Posterior cingulate gyrus (tissue), 11 donors: ENCODE measurements around the gene CAPN13.
"Not testable (repeated sequence)": the region's sequence is repeated elsewhere in the genome, so short reads cannot be mapped to it uniquely, and the experiment has no call there.

ENCODE experiments used
- DNase-seq, 10 donors: peaks; one replicate each; pipeline versions ENCODE4 v3.0.0 to v3.0.0-alpha.2; 2020 to 2021; ENCODE audit warnings: mixed read lengths in 3 of 10
- intact Hi-C: fragments of 100-400 bp; cut with DNase I; formaldehyde crosslinking; loops from one replicate; pipeline ENCODE4 v1.15.1; 2023

The CAPN13 gene

GRCh38 chr2:30707304-30707903 lies 99.8 kb downstream of the CAPN13 start:
- DNase-seq: no peak
- intact Hi-C loops: loop anchor here (1.0 kb wide), 2 partner anchors 499 to 542 kb away; no protein-coding TSS in a partner anchor

GRCh38 chr2:30706534-30707303 lies 100.5 kb downstream of the CAPN13 start:
- intact Hi-C loops: loop anchor here (1.0 kb wide), 2 partner anchors 498 to 541 kb away; no protein-coding TSS in a partner anchor
- peak in 9 of 10 donors; percentile 28 to 94 (median 73) for DNase-seq

- intact Hi-C loops: no loop called here
- no peak for DNase-seq
Observed at GRCh38 chr2:30705711-30706533, 101.3 kb downstream of the CAPN13 start.

- intact Hi-C loops: no loop called here
- DNase-seq: no peak
Observed at GRCh38 chr2:30705056-30705455, 102.2 kb downstream of the CAPN13 start.

- DNase-seq: no peak
- intact Hi-C loops: no loop called here
Observed at GRCh38 chr2:30704309-30705020, 102.8 kb downstream of the CAPN13 start.

GRCh38 chr2:30702694-30703093 lies 104.6 kb downstream of the CAPN13 start:
- DNase-seq: no peak
- intact Hi-C loops: no loop called here

GRCh38 chr2:30701782-30702181 lies 105.5 kb downstream of the CAPN13 start:
- intact Hi-C loops: no loop called here
- DNase-seq: no peak

- peak in 1 of 10 donors; percentile 22 for DNase-seq
- intact Hi-C loops: not testable (repeated sequence)
Observed at GRCh38 chr2:30697242-30698103, 109.8 kb downstream of the CAPN13 start.

GRCh38 chr2:30695749-30696148 lies 111.5 kb downstream of the CAPN13 start:
- intact Hi-C loops: no loop called here
- DNase-seq: peak in 1 of 10 donors; percentile 22

DNA sequence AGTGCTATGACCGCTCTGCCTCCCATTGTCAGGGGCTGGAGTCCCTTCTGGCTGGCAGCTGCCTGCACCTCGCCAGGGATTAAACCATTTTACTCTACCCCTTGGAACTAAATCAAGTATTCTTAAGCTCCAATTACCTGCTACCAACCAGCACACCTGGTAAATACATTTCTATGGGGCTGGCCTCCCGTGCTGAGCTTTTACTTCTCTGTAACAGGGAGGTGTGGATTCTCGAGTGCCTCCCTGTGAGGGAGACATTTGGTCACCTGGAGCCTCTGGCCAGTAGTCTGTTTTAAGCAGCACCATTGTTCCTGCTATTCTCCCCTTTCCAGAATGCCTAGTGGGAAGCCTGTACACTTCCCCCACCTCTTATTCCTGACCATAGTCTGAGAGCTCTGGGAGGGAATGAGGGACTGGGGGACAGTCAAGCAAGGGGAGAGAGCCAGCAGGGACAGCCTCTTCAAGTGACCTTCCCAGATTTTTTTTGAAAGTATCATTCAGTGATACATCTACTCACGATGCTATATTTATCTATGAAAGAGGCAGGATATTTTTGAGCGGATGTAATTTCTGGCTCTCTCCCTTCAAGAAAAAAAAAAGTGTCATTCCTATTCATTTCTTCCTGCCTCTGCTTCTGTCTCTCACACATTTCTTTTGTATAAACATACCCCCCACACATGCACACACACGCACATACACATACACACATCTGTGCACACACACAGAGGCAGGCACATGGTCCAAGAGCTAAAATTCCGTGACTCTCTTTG lies 112.8 kb downstream of the CAPN13 start:
- intact Hi-C loops: no loop called here
- peak in 1 of 10 donors; percentile 15 for DNase-seq

DNA sequence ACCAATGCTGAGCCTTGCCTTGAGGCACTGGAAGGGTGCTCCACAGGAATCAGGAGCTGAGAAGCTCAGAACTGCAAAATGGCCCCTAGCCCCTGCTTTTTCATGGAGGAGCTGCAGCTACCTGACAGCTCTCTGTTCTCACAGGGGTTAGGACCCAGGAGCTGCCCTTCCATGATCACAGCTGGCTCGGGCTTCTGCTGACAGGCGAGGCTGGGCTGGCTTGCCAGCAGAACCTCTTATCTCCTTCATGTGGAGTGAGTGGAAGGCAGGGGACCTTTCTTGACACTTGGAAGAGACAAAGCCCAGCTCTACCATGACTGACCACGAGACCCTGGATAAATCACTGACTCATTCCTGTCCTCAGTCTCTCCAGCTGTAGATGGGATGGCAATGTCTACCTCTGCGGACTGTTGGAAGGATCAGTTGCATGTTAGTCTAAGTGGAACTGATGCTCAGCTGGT lies 113.4 kb downstream of the CAPN13 start:
- peak in 1 of 10 donors; percentile 12 for DNase-seq
- intact Hi-C loops: no loop called here

- intact Hi-C loops: no loop called here
- peak in 1 of 10 donors; percentile 51 for DNase-seq
Observed at GRCh38 chr2:30692829-30693275, 114.4 kb downstream of the CAPN13 start.

DNA sequence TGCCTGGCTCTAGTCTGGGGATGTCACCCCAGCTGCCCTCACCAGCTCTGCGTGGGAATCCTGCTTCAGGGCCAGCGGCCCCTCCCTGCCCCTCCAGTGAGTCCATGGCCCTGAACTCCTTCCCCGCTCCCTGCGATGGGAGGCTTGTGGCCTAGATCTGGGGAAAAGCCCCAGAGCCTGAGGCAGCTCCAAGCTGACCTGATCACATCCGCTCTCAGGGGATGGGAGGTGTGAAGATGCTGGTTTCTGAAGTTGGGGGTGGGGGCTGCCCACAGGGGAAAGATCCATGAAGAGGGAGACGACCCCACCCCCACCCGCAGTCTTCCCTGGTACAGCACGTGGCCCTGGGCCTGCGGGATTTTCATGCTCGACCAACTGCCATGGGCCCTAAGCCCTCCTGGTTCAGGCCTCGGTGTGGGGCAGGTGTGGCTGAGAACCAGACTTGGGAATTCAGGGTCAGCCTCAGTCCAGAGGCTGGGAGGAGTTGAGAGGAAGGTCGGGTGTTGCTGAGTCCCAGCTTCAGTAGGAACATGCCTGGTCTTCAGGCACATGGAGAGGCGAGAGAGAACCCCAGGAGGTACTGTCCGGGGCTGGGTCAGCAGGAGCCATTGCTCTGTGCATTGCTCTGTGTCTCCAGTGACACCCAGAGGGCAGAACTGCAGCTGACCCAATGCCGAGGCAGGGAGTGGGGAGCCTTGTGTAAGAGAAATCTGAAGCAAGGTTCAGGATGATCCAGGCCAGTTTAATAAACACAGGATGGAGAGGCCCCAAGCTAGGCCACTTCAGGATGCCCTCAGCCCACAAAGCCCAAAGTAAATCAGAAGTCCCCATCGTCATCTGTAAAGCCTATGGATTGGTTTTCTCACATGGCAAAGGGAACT lies 115.1 kb downstream of the CAPN13 start:
- intact Hi-C loops: no loop called here

GRCh38 chr2:30691091-30691947 lies 115.9 kb downstream of the CAPN13 start:
- intact Hi-C loops: no loop called here

More for the DNA sequence above, 115.1 kb downstream of the CAPN13 start:
- peak in 1 of 10 donors; percentile 63 for DNase-seq

DNA sequence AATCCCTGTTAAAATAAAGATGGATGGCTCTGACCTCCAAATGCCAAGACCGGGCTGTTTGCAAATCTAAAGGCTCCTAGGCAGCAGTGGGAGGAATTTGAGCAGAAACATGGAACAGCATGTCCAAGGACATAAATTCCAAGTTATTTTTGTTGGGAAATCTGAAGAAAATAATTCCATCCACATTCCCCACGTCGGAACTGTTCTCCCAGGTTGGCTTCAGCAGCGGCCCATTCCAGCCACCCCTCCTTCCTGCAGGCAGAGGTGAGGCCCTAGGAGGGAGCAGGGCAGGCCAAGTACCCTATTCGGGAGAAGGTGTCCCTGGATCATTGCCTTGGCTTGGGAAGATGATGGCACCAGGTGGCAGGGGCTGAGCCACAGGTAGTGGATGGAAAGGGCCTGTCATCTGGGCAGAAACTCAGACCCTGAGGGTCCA lies 117.1 kb downstream of the CAPN13 start:
- intact Hi-C loops: no loop called here
- peak in 1 of 10 donors; percentile 54 for DNase-seq

More at GRCh38 chr2:30691091-30691947, 115.9 kb downstream of the CAPN13 start:
- DNase-seq: peak in 2 of 10 donors; percentile 69 to 81

GRCh38 chr2:30689496-30690125 lies 117.6 kb downstream of the CAPN13 start:
- intact Hi-C loops: no loop called here

More at GRCh38 chr2:30689496-30690125, 117.6 kb downstream of the CAPN13 start:
- peak in 1 of 10 donors; percentile 55 for DNase-seq
